GM18526 (cell line): ENCODE measurements around the gene SLC6A9.

Experiments
- POLR2A ChIP-seq: IDR thresholded peaks from 3 replicates; pipeline ENCODE4 v1.6.1; 2011; ENCODE audit not compliant: insufficient read length; ENCODE audit errors: extremely low read depth

Gene SLC6A9

DNA sequence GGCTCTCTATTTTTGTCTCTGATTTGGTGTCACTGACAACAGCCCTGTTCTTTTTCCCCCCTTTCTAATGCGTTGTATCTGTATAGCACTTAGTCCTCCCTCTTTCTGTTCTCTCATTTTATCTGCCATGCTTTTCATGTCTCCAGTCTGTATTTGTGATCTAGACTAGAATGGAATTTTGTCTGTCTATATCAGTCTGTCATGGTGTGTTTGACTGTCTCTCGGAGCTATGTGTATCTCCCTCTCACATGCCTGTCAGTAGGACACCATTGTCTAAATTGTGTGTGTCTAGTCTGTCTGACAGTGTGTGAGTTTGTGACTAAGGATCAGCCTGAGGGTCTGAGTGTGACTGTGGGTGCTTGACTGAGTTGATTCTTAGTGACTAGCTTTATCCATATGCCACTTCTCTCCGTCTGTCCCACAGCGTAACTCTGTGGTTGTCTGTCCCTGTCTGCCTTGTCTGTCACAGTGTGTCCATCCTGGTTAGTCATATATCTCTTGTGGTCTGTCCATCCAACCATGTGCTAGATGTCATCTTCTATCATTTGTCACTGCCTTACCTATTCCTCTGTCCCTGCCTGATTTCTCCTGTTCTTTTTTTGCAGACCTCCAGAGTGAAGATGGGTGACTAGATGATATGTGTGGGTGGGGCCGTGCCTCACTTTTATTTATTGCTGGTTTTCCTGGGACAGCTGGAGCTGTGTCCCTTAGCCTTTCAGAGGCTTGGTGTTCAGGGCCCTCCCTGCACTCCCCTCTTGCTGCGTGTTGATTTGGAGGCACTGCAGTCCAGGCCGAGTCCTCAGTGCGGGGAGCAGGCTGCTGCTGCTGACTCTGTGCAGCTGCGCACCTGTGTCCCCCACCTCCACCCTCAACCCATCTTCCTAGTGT lies 53.6 kb downstream of the SLC6A9 start:
- no peak for TF ChIP-seq POLR2A

- TF ChIP-seq POLR2A = no peak
Observed at GRCh38 chr1:43976890-43977289, 54.4 kb downstream of the SLC6A9 start.

- no peak for TF ChIP-seq POLR2A
Observed at GRCh38 chr1:43976045-43976444, 55.2 kb downstream of the SLC6A9 start.

GRCh38 chr1:43975249-43975961 lies 55.9 kb downstream of the SLC6A9 start:
- no peak for TF ChIP-seq POLR2A

GRCh38 chr1:43974443-43975248 lies 56.6 kb downstream of the SLC6A9 start, which contains the start of gene ATP6V0B:
ATP6V0B (plus strand) TSS chr1:43974960; CDS start chr1:43975041, 81 bp downstream.
- peak; percentile 69 for TF ChIP-seq POLR2A

- no peak for TF ChIP-seq POLR2A
Observed at GRCh38 chr1:43973981-43974442, 57.2 kb downstream of the SLC6A9 start.

- no peak for TF ChIP-seq POLR2A
Observed at GRCh38 chr1:43971336-43971980, 59.8 kb downstream of the SLC6A9 start.

DNA sequence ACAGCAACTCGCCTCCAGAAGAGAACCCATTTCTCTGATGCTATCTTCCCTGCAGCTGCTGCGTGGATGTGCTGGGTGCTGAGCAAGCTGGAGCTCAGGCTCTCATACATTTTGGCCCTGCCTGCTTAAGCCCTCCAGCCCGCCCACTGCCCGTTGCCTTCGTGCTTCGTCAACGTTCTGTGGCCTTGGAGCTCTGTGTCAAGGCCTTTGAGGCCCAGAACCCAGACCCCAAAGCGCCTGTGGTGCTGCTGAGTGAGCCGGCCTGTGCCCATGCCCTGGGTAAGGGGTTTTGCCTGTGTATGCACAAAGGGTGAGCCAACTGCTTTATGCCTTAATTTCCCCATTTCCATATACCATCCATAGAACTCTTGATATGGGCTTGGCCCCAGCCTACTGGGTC lies 60.4 kb downstream of the SLC6A9 start:
- no peak for TF ChIP-seq POLR2A

DNA sequence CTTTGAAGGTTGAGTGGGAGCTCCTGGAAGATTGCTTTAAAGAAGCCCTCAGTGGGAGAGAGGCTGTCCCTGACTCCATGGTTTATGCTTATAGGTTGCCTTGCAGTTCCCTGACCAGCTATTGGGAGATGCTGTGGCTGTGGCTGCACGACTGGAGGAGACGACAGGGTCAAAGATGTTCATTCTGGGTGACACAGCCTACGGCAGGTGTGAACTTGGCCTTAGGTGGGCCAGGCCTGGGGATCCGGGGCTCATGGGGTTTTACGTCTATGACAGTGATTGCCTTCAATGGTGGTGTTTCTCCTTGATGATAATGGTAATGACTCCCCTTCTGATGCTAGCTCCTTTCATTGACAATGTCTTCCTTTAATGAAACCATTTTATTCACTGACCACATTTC lies 60.8 kb downstream of the SLC6A9 start:
- no peak for TF ChIP-seq POLR2A

DNA sequence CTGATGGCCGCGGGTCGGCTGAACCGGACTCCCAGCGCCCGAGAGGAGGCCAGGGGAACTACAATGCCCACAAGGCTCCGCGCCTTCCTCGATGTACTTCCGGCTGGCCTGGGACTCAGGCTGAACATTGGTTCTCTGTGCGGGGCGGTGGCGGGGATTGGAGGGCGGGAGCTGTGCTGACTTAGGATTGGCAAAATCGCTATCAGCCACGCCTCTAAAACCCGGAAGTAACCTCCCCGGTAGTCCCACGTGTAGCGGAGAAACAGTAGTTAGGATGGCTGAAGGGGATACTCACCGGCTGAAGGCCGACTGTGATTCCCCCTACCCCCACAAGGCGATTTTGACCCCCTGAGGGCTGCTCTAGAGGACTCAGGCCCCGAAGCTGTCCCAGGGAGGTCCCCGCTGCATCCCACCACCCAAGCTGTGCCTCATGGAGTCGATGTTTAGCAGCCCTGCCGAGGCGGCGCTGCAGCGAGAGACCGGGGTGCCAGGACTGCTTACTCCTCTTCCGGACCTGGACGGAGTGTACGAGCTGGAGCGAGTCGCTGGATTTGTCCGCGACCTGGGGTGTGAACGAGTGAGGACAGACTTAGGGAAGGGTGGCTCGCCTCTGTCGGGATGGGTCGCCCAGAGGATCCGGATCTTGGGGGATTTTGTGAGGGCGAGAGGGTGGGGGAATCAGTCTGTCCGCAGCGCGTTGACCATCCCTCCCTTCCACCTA lies 61.4 kb downstream of the SLC6A9 start, which contains the start of gene DPH2:
Gene DPH2, plus strand, starts transcription at position 265 of the 721 bp plus-strand sequence. Its CDS starts 166 bp downstream, at position 431.
- TF ChIP-seq POLR2A = peak; percentile 58

DNA sequence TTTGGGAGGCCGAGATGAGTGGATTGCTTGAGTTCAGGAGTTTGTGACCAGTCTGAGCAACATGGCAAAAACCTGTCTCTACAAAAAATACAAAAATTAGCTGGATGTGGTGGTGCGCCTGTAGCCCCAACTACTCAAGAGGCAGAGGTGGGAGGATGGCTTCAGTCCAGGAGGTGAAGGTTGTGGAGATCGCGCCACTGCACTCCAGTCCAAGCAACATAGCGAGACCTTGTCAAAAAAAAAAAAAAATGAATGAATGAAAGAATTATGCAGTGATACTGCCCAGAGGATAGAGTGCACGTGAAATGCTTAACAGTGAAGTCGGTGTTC lies 61.9 kb downstream of the SLC6A9 start:
- no peak for TF ChIP-seq POLR2A

- no peak for TF ChIP-seq POLR2A
Observed at GRCh38 chr1:43968348-43968948, 62.8 kb downstream of the SLC6A9 start.

DNA sequence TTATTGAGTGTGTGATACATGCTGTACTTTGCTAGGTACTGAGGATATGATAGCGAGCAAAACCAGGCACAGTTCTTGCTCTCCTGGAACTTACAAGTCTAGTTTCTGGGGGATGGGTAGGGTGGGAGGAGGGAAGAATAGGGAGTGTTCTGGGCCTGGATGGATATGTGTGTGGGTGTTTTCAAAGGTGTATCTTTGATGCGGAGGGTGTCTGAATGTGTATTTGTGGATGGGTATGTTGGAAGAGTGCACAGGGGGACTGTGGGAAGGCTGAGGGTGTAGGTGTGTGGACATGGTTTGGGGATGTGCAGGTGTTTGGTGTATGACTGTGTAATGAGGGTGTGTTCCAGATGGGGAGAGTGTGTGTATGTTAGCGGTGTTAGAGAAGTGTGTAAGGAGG lies 65.9 kb downstream of the SLC6A9 start:
- TF ChIP-seq POLR2A = no peak

GRCh38 chr1:43963890-43964289 lies 67.4 kb downstream of the SLC6A9 start:
- TF ChIP-seq POLR2A = no peak
